VCaP (cell line): Measurements from ENCODE around the gene TLE3.

Experiments used
- H3K27ac ChIP-seq: fragments of 450-650 bp; 2 replicates; pipeline ENCODE4 v1.5.1; 2017
- TF ChIP-seq, protein P1 (sequence below): fragments of 450-650 bp; conservative IDR thresholded peaks from 2 replicates; pipeline ENCODE4 v1.5.1; 2017; ENCODE audit warnings: mild to moderate bottlenecking, moderate library complexity

TLE3 gene

DNA sequence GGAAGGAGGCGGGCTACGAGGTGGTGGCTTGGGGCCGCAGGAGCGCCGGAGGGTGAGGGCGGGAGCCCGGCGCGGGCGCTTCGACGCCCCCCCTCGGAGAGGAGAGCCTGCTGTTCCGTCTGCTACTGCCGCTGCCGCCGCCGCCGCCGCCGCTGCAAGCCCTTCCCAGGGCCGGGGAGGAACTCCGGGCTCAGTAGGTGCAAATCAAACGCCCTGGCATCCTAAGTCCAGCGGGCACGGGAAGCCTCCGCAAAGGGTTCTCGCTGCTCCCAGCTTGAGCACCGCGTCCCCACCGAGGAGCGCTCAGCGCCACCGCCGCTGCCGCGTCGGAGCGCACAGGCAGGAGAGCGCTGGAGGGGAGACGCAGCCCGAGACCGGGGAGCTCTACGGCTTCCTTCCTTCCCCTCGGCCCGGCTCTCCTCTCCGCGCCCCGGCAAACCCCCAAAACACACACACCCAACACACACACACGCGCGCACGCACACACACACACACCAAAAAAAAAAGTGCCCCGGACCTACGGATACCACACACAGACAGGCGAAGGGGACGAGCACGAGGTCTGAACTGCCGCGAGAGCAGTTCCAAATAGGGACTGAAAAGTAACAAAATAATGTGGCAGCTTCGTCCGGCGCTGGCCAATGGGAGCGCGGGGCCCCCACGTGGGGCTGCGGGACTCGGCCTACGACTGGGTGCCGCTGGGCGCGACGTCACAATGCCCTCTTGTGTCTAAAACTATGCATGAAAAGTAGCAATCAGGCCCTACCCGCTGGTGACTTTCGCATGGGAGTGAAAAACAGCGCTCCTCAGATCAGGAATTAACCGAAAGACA, at the start of gene TLE3:
TLE3 (minus strand) TSS at position 597 of the 832 bp plus-strand sequence. CDS start 1,119 bp downstream, outside the sequence.
- TF ChIP-seq, protein P1, sequence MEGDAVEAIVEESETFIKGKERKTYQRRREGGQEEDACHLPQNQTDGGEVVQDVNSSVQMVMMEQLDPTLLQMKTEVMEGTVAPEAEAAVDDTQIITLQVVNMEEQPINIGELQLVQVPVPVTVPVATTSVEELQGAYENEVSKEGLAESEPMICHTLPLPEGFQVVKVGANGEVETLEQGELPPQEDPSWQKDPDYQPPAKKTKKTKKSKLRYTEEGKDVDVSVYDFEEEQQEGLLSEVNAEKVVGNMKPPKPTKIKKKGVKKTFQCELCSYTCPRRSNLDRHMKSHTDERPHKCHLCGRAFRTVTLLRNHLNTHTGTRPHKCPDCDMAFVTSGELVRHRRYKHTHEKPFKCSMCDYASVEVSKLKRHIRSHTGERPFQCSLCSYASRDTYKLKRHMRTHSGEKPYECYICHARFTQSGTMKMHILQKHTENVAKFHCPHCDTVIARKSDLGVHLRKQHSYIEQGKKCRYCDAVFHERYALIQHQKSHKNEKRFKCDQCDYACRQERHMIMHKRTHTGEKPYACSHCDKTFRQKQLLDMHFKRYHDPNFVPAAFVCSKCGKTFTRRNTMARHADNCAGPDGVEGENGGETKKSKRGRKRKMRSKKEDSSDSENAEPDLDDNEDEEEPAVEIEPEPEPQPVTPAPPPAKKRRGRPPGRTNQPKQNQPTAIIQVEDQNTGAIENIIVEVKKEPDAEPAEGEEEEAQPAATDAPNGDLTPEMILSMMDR, result peak; percentile 65
- peak within 1 kb of the TSS; percentile 98 for H3K27ac ChIP-seq

DNA sequence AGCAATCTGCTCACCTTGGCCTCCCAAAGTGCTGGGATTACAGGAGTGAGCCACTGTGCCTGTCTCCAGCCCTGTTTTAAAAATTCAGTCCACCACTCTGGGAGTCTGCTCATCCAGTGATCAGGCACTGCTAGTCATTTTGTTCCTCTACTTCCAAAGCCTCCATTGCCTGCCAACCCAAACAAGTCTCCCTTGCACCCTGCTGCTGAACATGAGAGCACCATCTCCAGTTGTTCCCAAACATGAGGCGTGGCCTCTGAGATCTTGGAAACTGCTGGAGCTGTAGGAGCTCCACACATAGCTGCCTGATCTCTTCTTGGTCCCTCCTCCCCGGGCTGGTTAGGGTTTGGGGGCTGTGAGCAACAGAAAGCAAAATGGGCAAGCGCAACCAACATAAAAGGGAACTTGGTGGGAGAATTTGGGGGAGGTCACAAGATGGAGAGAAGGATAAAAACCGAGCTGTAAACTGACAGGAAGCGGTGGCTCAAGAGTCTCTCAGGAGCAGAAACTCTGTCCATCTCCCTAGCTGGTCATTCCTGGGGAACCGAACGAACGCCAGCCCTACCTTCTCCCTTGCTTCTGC, 49.6 kb upstream of the TLE3 start:
- TF ChIP-seq, protein P1, result no peak
- H3K27ac ChIP-seq, result no peak overlapping the region

DNA sequence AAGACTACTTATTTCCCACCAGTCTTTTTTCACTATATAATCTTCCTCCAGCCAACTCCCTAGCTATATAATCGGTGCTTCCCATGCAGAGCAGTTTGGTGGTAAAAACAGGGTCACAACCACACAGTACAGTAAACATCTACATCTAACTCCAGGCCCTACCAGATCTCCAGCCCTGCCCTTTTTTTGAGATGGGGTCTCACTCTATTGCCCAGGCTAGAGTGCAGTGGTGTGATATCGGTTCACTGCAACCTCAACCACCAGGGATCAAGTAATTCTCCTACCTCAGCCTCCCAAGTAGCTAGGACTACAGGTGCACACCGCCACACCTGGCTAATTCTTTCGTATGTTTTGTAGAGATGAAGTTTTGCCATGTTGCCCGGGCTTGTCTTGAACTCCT, 49.1 kb upstream of the TLE3 start:
- TF ChIP-seq, protein P1, result no peak
- H3K27ac ChIP-seq, result no peak overlapping the region

DNA sequence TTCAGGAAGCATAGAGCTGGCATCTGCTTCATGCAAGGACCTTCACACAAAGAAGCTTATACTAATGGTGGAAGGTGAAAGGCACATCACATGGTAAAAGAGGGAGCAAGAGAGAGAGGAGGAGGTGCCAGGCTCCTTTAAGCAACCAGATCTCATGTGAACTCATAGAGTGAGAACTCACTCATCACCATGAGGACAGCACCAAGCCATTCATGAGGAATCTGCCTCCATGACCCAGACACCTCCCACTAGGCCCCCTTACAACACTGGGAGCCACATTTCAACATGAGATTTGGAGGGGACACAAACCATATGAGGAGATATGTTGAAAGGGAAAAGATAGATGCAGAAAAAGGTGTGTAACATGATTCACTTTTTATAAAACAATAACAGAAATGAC, 48.4 kb upstream of the TLE3 start:
- TF ChIP-seq, protein P1, result no peak
- no peak overlapping the region for H3K27ac ChIP-seq

DNA sequence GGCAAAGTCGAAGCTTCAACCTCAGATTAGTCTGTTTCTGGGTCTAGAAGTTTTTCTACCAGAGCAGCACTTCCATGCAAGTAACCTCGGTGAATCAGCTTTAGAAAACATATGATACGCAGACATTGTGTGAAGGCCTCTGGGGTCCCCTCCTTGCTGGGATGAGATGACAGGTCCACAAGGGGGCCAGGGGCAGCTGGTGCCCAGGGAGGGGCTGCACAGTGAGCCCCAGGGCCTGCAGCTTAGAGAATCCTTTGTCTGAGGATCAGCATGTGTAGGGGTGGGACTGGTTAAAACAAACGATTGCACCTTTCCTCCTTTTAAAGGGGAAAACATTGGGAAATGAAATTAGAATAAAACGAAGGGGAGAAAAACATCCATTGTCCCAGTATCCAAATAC, 47.5 kb upstream of the TLE3 start:
- H3K27ac ChIP-seq, result no peak overlapping the region
- TF ChIP-seq, protein P1, result no peak

DNA sequence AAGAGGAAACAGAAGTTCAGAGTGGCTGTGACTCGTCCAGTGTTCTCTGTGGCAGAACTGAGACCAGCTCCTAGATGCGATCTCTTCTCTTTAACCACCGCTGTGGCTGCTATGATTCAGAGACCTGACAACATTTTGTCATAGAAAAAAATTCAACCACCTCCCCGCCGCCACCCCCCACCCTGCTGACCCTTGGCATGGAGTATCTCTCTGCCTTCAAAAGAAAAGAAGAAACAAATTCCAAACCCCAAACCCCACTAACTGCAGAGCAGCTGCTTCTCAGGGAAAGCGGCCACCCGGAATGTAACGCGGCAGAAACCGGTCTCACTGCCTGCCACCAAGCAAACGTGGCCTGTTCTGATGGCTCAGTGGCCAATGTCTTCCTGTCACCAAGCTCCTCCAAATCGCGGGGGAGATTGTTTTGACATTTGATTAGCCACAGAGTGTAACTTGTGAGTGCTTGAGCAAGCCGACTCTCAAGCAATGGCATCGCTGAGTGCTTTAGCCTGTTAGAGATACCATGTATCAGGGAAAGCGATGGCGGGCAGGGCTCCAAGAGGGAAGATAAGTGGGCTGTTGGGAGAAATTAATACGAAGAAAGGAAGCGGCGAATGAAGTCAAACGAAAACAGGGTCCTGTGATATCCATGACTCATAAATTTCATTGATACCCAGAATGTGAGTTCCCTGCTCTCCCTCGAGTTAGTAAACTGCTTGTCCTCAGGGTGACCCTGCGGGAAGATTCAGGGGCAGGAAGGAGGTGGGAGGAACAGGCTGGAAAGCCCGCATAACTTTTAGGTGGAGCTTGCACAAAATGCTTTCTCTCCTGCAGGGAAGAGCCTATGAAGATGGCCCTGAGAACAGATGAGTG, 44.8 kb upstream of the TLE3 start:
- H3K27ac ChIP-seq, result no peak overlapping the region
- TF ChIP-seq, protein P1, result no peak

DNA sequence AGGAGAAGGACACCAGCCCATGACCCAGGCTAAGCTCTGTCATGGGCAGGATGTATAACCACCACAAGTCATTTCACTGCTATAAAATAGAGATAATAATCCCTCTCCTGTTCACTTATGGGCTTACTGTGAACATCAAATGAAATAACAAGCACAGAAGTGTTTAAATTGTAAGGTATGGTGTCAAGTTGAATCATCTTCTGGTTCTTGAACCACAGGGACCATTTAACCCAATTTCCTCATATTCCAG, 44.3 kb upstream of the TLE3 start:
- TF ChIP-seq, protein P1, result no peak
- no peak overlapping the region for H3K27ac ChIP-seq
